Progenitor cell of endocrine pancreas (in vitro differentiated cells): ENCODE results near the gene OXSR1. TPM values are rescaled to one million over a fixed set of nuclear protein-coding genes. Genes with fewer than 3 reads are reported as not detected.

ENCODE experiments used
- DNase-seq: peaks from one replicate; pipeline ENCODE4 v3.0.0; 2021; ENCODE audit warnings: low spot score; ENCODE audit not compliant: unreplicated experiment
- H3K27ac Mint-ChIP-seq: 2 replicates; pipeline ENCODE4 v1.8.0; 2021; ENCODE audit warnings: mild to moderate bottlenecking, moderate library complexity, mixed read lengths
- H3K27me3 Mint-ChIP-seq: 2 replicates; pipeline ENCODE4 v1.8.0; 2021; ENCODE audit warnings: mixed read lengths
- H3K36me3 Mint-ChIP-seq: 2 replicates; pipeline ENCODE4 v1.8.0; 2022; ENCODE audit warnings: mixed read lengths; ENCODE audit not compliant: insufficient read depth
- H3K4me1 Mint-ChIP-seq: 2 replicates; pipeline ENCODE4 v1.8.0; 2021; ENCODE audit warnings: low read depth, mixed read lengths
- H3K4me3 Mint-ChIP-seq: 2 replicates; pipeline ENCODE4 v1.8.0; 2021; ENCODE audit warnings: low read depth, mild to moderate bottlenecking, moderate library complexity, mixed read lengths
- H3K9me3 Mint-ChIP-seq: 2 replicates; pipeline ENCODE4 v1.8.0; 2021; ENCODE audit warnings: low read depth, mixed read lengths
- total RNA-seq: library from RNA; stranded (reverse); gene quantifications from 2 replicates; pipeline ENCODE4 v1.2.1, GENCODE V29; 2021
- TF ChIP-seq, protein P1 (sequence below): fragments of 200-600 bp; sonication (generic); IDR thresholded peaks from one replicate; pipeline ENCODE4 v1.5.0; 2021; ENCODE audit warnings: antibody characterized with exemption, mild to moderate bottlenecking; ENCODE audit not compliant: unreplicated experiment

The OXSR1 gene
- total RNA-seq, 1 donor from 2014 or later, result 55.5 TPM

DNA sequence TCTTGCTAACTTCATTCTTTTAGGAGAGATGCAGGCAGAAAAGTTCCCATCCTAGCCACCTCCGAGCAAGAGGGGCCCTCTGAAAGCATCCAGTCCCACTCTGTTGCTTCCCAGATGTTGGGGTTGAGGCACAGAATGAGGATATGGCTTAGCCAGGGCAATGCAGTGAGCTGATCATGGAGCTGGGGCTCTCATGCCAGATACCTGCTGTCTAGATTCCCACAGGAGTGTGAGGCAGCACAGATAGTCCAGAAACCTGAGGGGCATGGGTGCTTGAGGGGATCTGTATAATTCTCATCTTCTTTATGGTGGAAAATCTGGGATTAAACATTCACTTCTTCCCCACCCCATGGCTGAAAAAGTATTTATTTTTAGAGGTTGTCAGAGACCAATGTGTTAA, 101.5 kb downstream of the OXSR1 start:
- Mint-ChIP-seq H3K27ac (no peak overlapping the region), H3K4me3 (no peak overlapping the region), H3K36me3 (peaks cover 2% of the 10 kb centered on the region), H3K9me3 (no peaks in the 10 kb centered on the region), H3K4me1 (peaks cover 7% of the 10 kb centered on the region), H3K27me3 (no peaks in the 10 kb centered on the region)
- TF ChIP-seq, protein P1, sequence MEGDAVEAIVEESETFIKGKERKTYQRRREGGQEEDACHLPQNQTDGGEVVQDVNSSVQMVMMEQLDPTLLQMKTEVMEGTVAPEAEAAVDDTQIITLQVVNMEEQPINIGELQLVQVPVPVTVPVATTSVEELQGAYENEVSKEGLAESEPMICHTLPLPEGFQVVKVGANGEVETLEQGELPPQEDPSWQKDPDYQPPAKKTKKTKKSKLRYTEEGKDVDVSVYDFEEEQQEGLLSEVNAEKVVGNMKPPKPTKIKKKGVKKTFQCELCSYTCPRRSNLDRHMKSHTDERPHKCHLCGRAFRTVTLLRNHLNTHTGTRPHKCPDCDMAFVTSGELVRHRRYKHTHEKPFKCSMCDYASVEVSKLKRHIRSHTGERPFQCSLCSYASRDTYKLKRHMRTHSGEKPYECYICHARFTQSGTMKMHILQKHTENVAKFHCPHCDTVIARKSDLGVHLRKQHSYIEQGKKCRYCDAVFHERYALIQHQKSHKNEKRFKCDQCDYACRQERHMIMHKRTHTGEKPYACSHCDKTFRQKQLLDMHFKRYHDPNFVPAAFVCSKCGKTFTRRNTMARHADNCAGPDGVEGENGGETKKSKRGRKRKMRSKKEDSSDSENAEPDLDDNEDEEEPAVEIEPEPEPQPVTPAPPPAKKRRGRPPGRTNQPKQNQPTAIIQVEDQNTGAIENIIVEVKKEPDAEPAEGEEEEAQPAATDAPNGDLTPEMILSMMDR, result no peak
- DNase-seq, result no peak

DNA sequence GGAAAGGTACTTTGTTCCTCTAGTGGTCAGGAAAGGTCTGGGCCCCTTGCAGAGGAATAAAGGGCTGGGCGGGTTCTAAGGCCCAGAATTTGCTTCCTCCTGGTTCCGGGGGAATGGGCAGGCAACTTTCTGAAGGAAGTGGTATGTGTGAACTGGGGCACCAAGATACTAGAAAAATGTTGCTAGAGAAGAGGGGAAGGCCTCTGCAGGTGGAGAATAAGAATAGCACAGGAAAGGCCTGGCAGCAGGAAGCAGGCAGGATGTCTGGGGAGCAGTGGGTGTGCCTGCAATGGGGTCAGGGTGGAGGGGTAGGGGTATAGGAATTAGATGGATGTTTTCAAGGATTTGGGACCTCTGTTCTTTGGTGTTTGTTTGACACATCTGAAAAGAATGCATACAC, 102.3 kb downstream of the OXSR1 start:
- DNase-seq, result no peak
- H3K27me3 Mint-ChIP-seq, result no peaks in the 10 kb centered on the region
- H3K4me1 Mint-ChIP-seq, result peaks cover 7% of the 10 kb centered on the region
- TF ChIP-seq, protein P1, result no peak
- no peak overlapping the region for H3K4me3 Mint-ChIP-seq
- H3K36me3 Mint-ChIP-seq, result peaks cover 2% of the 10 kb centered on the region
- peak overlapping the region; percentile 51 for H3K27ac Mint-ChIP-seq
- H3K9me3 Mint-ChIP-seq, result no peaks in the 10 kb centered on the region

DNA sequence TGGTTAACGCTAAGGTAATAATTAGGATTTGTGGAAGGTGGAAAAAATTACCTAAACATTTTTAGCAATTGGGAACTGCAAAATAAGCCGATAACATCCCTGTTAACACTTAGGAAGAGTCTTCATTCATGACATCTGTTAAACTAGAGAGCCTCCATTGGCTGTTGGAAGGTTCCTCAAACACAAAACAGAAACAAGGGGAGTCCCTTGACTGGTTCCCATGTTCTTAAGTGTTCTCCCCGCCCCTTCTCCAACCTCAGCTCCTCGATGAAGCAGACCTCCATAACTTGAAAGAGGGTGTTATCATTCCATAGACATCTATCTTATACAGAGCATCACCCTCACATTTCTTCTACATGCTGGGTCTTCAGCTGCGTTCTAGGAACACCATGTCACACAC, 102.8 kb downstream of the OXSR1 start:
- no peak overlapping the region for H3K4me3 Mint-ChIP-seq
- no peaks in the 10 kb centered on the region for H3K27me3 Mint-ChIP-seq
- H3K27ac Mint-ChIP-seq, result no peak overlapping the region
- H3K9me3 Mint-ChIP-seq, result no peaks in the 10 kb centered on the region
- H3K36me3 Mint-ChIP-seq, result peaks cover 2% of the 10 kb centered on the region
- TF ChIP-seq, protein P1, result no peak
- DNase-seq, result no peak
- peaks cover 7% of the 10 kb centered on the region for H3K4me1 Mint-ChIP-seq

DNA sequence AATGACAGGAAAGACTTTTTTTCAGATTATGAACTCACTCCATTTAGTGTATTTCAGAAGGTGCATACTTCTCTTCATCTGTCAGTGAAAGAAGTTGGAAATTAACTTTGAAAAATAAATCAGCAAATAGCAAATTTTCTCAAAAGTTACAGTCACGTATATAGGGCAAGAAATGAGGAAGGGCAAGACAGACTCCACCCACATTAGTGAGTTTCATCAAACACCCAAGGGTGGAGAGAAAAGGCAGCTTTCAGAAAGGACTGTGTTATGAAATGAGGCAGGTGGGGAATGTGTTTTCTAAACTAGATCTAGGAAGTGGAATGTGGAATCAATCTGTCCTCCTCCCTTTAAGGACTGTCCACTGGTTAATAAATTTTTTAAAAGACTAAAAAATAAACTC, 103.2 kb downstream of the OXSR1 start:
- Mint-ChIP-seq H3K9me3 (no peaks in the 10 kb centered on the region), H3K36me3 (peaks cover 2% of the 10 kb centered on the region), H3K27me3 (no peaks in the 10 kb centered on the region), H3K27ac (no peak overlapping the region), H3K4me3 (no peak overlapping the region), H3K4me1 (peaks cover 7% of the 10 kb centered on the region)
- TF ChIP-seq, protein P1, result no peak
- DNase-seq, result no peak

DNA sequence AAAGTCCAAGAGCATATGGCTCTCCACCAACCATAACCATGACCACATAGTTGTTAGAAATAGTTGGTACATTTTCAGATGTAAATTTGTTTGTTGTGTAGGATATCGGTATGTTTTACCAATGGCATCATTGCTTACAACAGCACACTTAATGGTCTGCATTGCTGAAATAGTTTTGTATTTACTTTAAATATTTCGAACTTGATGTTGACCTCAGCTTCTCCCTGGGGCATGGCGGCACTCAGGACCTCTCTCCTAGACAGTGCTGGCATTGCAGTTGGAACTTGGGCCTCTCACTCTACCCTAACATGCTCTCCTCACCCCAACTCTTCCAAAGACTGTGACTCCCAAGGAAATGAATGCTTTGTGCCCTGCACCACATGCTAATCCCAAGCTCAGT, 105.3 kb downstream of the OXSR1 start:
- no peaks in the 10 kb centered on the region for H3K9me3 Mint-ChIP-seq

More for the DNA sequence above, 105.3 kb downstream of the OXSR1 start:
- Mint-ChIP-seq H3K27ac (no peak overlapping the region), H3K4me3 (no peak overlapping the region), H3K36me3 (peaks cover 2% of the 10 kb centered on the region), H3K4me1 (peaks cover 5% of the 10 kb centered on the region), H3K27me3 (no peaks in the 10 kb centered on the region)
- DNase-seq, result no peak
- TF ChIP-seq, protein P1, result no peak
